HEK293 (cell line): ENCODE data around the gene DNMT3B.

Source experiments
- CTCF ChIA-PET: fragments of 350-600 bp; formaldehyde crosslinking; extraction: SDS; loops from one replicate; lab custom pipeline; 2021; ENCODE audit warnings: antibody characterized with exemption; lab: Yijun Ruan, JAX
- POLR2A ChIA-PET: fragments of 300-600 bp; formaldehyde crosslinking; extraction: SDS; loops from one replicate; lab custom pipeline; 2020; ENCODE audit warnings: antibody characterized with exemption, inconsistent platforms; lab: Yijun Ruan, JAX
- H3K27ac ChIP-seq: fragments of 200-500 bp; sonication (Bioruptor generic); 2 replicates; pipeline ENCODE4 v1.5.1; 2014; ENCODE audit warnings: low read depth, low read length, control low read depth, inconsistent platforms; ENCODE audit errors: extremely low read depth
- H3K36me3 ChIP-seq, 2 experiments: fragments of 200-500 bp in 1 of 2; sonication (Bioruptor generic) in 1 of 2; 1 replicate in 1 of 2; 2 replicates in 1 of 2; pipeline ENCODE4 v1.5.1; 2014 to 2017; ENCODE audit warnings: inconsistent platforms in 2 of 2, low read length in 2 of 2; ENCODE audit not compliant: control insufficient read depth in 2 of 2, insufficient read depth in 1 of 2
- H3K4me1 ChIP-seq: fragments of 200-500 bp; sonication (Bioruptor generic); 2 replicates; pipeline ENCODE4 v1.5.1; 2014; ENCODE audit warnings: mild to moderate bottlenecking, low read length, inconsistent platforms; ENCODE audit not compliant: control insufficient read depth, insufficient read depth
- H3K4me3 ChIP-seq: 2 replicates; pipeline ENCODE4 v1.5.1; 2011; ENCODE audit warnings: low read depth, mild to moderate bottlenecking, control low read depth, low read length, moderate library complexity
- H3K9me3 ChIP-seq: fragments of 200-500 bp; sonication (Bioruptor generic); 2 replicates; pipeline ENCODE4 v1.5.1; 2014; ENCODE audit warnings: low read depth, low read length, inconsistent platforms; ENCODE audit not compliant: control insufficient read depth, insufficient read depth
- EGR2 ChIP-seq: fragments of 450-650 bp; formaldehyde crosslinking; IDR thresholded peaks from 2 replicates; pipeline ENCODE4 v1.5.1; 2016; ENCODE audit warnings: low read depth, missing biosample characterization, missing genetic modification characterization
- HOXA7 ChIP-seq: sonication (generic); formaldehyde crosslinking; IDR thresholded peaks from 2 replicates; pipeline ENCODE4 v1.8.1; 2022; ENCODE audit warnings: missing genetic modification reagents, borderline replicate concordance
- INSM2 ChIP-seq: fragments of 450-650 bp; formaldehyde crosslinking; IDR thresholded peaks from 2 replicates; pipeline ENCODE4 v1.5.1; 2016; ENCODE audit warnings: missing biosample characterization, missing genetic modification characterization
- KLF10 ChIP-seq: fragments of 450-650 bp; IDR thresholded peaks from 2 replicates; pipeline ENCODE4 v1.5.1; 2018; ENCODE audit warnings: missing biosample characterization, mild to moderate bottlenecking, missing genetic modification characterization
- KLF16 ChIP-seq: fragments of 450-650 bp; formaldehyde crosslinking; IDR thresholded peaks from 2 replicates; pipeline ENCODE4 v1.5.1; 2017; ENCODE audit warnings: missing biosample characterization, missing genetic modification characterization
- PRDM6 ChIP-seq: fragments of 450-650 bp; formaldehyde crosslinking; IDR thresholded peaks from 2 replicates; pipeline ENCODE4 v1.5.1; 2017; ENCODE audit warnings: missing biosample characterization, missing genetic modification characterization
- SCRT2 ChIP-seq: fragments of 450-650 bp; formaldehyde crosslinking; IDR thresholded peaks from 2 replicates; pipeline ENCODE4 v1.5.1; 2016; ENCODE audit warnings: missing biosample characterization, missing genetic modification characterization
- ZBTB49 ChIP-seq: fragments of 450-650 bp; formaldehyde crosslinking; IDR thresholded peaks from 2 replicates; pipeline ENCODE4 v1.5.1; 2016; ENCODE audit warnings: missing biosample characterization, missing genetic modification characterization, low read depth
- ZFHX2 ChIP-seq: fragments of 450-650 bp; formaldehyde crosslinking; conservative IDR thresholded peaks from 2 replicates; pipeline ENCODE4 v1.5.1; 2016; ENCODE audit warnings: missing biosample characterization, missing genetic modification characterization
- ZNF10 ChIP-seq: fragments of 450-650 bp; formaldehyde crosslinking; IDR thresholded peaks from 2 replicates; pipeline ENCODE4 v1.5.1; 2017; ENCODE audit warnings: missing biosample characterization, missing genetic modification characterization
- ZNF114 ChIP-seq: fragments of 450-650 bp; formaldehyde crosslinking; IDR thresholded peaks from 2 replicates; pipeline ENCODE4 v1.5.0; 2017; ENCODE audit warnings: missing biosample characterization, missing genetic modification characterization
- ZNF24 ChIP-seq: fragments of 450-650 bp; formaldehyde crosslinking; IDR thresholded peaks from 2 replicates; pipeline ENCODE4 v1.5.1; 2016; ENCODE audit warnings: missing biosample characterization, missing genetic modification characterization
- ZNF341 ChIP-seq: fragments of 450-650 bp; formaldehyde crosslinking; IDR thresholded peaks from 2 replicates; pipeline ENCODE4; 2016; ENCODE audit warnings: low read depth, missing biosample characterization, missing genetic modification characterization
- ZNF366 ChIP-seq: fragments of 450-650 bp; formaldehyde crosslinking; conservative IDR thresholded peaks from 2 replicates; pipeline ENCODE4 v1.5.1; 2016; ENCODE audit warnings: missing biosample characterization, missing genetic modification characterization
- ZNF530 ChIP-seq: fragments of 450-650 bp; formaldehyde crosslinking; IDR thresholded peaks from 2 replicates; pipeline ENCODE4 v1.5.1; 2016; ENCODE audit warnings: low read depth, missing biosample characterization, missing genetic modification characterization
- ZNF629 ChIP-seq: fragments of 450-650 bp; formaldehyde crosslinking; IDR thresholded peaks from 2 replicates; pipeline ENCODE4 v1.5.1; 2017; ENCODE audit warnings: missing biosample characterization, missing genetic modification characterization
- ZNF658 ChIP-seq: fragments of 450-650 bp; formaldehyde crosslinking; IDR thresholded peaks from 2 replicates; pipeline ENCODE4; 2016; ENCODE audit warnings: missing biosample characterization, missing genetic modification characterization
- ZNF677 ChIP-seq: fragments of 450-650 bp; IDR thresholded peaks from 2 replicates; pipeline ENCODE4 v1.5.0; 2018; ENCODE audit warnings: missing biosample characterization, mild to moderate bottlenecking, missing genetic modification characterization, moderate library complexity
- ZNF704 ChIP-seq: fragments of 450-650 bp; formaldehyde crosslinking; IDR thresholded peaks from 2 replicates; pipeline ENCODE4 v1.5.1; 2016; ENCODE audit warnings: missing biosample characterization, missing genetic modification characterization

DNMT3B gene

GRCh38 chr20:32790751-32791057, 28.5 kb downstream of the DNMT3B start:
- ChIA-PET POLR2A (no interaction called here), CTCF (interaction anchor here (0.7 to 2.0 kb wide), 20 partner anchors 13 to 311 kb away, joined by 3 to 16 read pairs (median 4); partner anchors contain the start of genes C20orf203 and MAPRE1)
- no peaks in the 10 kb centered on the region for H3K4me1 ChIP-seq
- H3K27ac ChIP-seq: no peak overlapping the region
- H3K9me3 ChIP-seq: no peaks in the 10 kb centered on the region
- TF ChIP-seq ZNF530 (tag by site-specific recombination): no peak
- TF ChIP-seq ZNF366 (tag by site-specific recombination): no peak
- peaks cover 0 to 84% of the 10 kb centered on the region in 2 experiments; a peak in 1 of 3 replicates for H3K36me3 ChIP-seq
- H3K4me3 ChIP-seq: no peak overlapping the region

GRCh38 chr20:32792316-32792715, 30.1 kb downstream of the DNMT3B start:
- Histone ChIP-seq H3K36me3 (peaks cover 0 to 84% of the 10 kb centered on the region in 2 experiments; a peak in 2 of 3 replicates), H3K4me1 (no peaks in the 10 kb centered on the region), H3K27ac (no peak overlapping the region), H3K9me3 (no peaks in the 10 kb centered on the region), H3K4me3 (no peak overlapping the region)
- ChIA-PET POLR2A (interaction anchor here (0.7 kb wide), 1 partner anchor 113 kb away, joined by 3 read pairs; no protein-coding TSS in a partner anchor), CTCF (interaction anchor here (0.6 to 1.3 kb wide), 4 partner anchors 14 to 212 kb away, joined by 3 to 5 read pairs (median 4); partner anchors contain the start of gene SUN5)
- no peak for TF ChIP-seq ZNF10 (tag by site-specific recombination)
- TF ChIP-seq ZNF658 (tag by site-specific recombination): no peak
- no peak for TF ChIP-seq ZFHX2 (tag by site-specific recombination)
- no peak for TF ChIP-seq ZNF677 (tag by site-specific recombination)
- no peak for TF ChIP-seq KLF16

- CTCF ChIA-PET: interaction anchor here (0.6 to 0.8 kb wide), 3 partner anchors 15 to 212 kb away, joined by 3 to 4 read pairs (median 4); partner anchors contain the start of gene SUN5
- no peak overlapping the region for H3K27ac ChIP-seq
- H3K4me1 ChIP-seq: no peaks in the 10 kb centered on the region
- peaks cover 0 to 83% of the 10 kb centered on the region in 2 experiments; a peak in 2 of 3 replicates for H3K36me3 ChIP-seq
- no peak for TF ChIP-seq ZNF629 (tag by site-specific recombination)
- POLR2A ChIA-PET: interaction anchor here (0.7 kb wide), 1 partner anchor 113 kb away, joined by 3 read pairs; no protein-coding TSS in a partner anchor
- no peak overlapping the region for H3K4me3 ChIP-seq
- H3K9me3 ChIP-seq: no peaks in the 10 kb centered on the region
Observed at GRCh38 chr20:32792731-32793458, 30.7 kb downstream of the DNMT3B start.

- POLR2A ChIA-PET: no interaction called here
- CTCF ChIA-PET: interaction anchor here (1.0 to 3.0 kb wide), 5 partner anchors 16 to 416 kb away, joined by 3 to 13 read pairs (median 3); no protein-coding TSS in a partner anchor
- Histone ChIP-seq H3K4me1 (no peaks in the 10 kb centered on the region), H3K9me3 (no peaks in the 10 kb centered on the region), H3K27ac (no peak overlapping the region), H3K36me3 (peaks cover 0 to 91% of the 10 kb centered on the region in 2 experiments; a peak in 2 of 3 replicates), H3K4me3 (no peak overlapping the region)
- no peak for TF ChIP-seq ZNF114
- TF ChIP-seq ZBTB49: no peak
- TF ChIP-seq ZFHX2 (tag by site-specific recombination): no peak
- no peak for TF ChIP-seq ZNF366 (tag by site-specific recombination)
- TF ChIP-seq KLF10 (tag by site-specific recombination): no peak
- no peak for TF ChIP-seq SCRT2
- TF ChIP-seq EGR2 (tag by site-specific recombination): no peak
- no peak for TF ChIP-seq ZNF24
- TF ChIP-seq PRDM6 (tag by site-specific recombination): no peak
- no peak for TF ChIP-seq HOXA7 (CRISPR knock-in tag)
- TF ChIP-seq INSM2: no peak
- no peak for TF ChIP-seq ZNF704 (tag by site-specific recombination)
- TF ChIP-seq ZNF341: no peak
Observed at GRCh38 chr20:32796383-32796948, 34.3 kb downstream of the DNMT3B start.
